Lower lobe of right lung (tissue), 2 donors: Measurements from ENCODE around the gene SHCBP1L. TPM values are rescaled to one million over a fixed set of nuclear protein-coding genes. Genes with fewer than 3 reads are reported as not detected.

Experiments used
- ATAC-seq, 2 donors: fragments of 200-7000 bp; cut with Tn5 transposase; one replicate each; pipeline ENCODE4 v1.9.1; 2020 to 2022; ENCODE audit warnings: mild to moderate bottlenecking in 2 of 2, moderate library complexity in 2 of 2
- DNase-seq: peaks from one replicate; pipeline ENCODE4 v3.0.0-alpha.2; 2020
- H3K27ac ChIP-seq: fragments of 200-600 bp; one replicate; pipeline ENCODE4 v1.8.0; 2022
- H3K27me3 ChIP-seq: fragments of 200-600 bp; one replicate; pipeline ENCODE4 v1.8.0; 2022; ENCODE audit warnings: low read depth
- H3K36me3 ChIP-seq: fragments of 200-600 bp; one replicate; pipeline ENCODE4 v1.8.0; 2022; ENCODE audit warnings: mild to moderate bottlenecking
- H3K4me1 ChIP-seq: fragments of 200-600 bp; one replicate; pipeline ENCODE4 v1.8.0; 2022
- H3K4me3 ChIP-seq: fragments of 200-600 bp; one replicate; pipeline ENCODE4 v1.8.0; 2022; ENCODE audit warnings: mild to moderate bottlenecking
- H3K9me3 ChIP-seq: fragments of 200-600 bp; one replicate; pipeline ENCODE4 v1.8.0; 2022
- intact Hi-C: fragments of 100-400 bp; cut with DNase I; formaldehyde crosslinking; loops from one replicate; pipeline ENCODE4 v1.11.0; 2022
- total RNA-seq: library from RNA; stranded (reverse); fragmentation: NEBNext Ultra II Directional; extraction: Animal tissue kit (Norgen Biotek cat#: 25700); gene quantifications from one replicate; pipeline ENCODE4 v1.2.1, GENCODE V29; 2021
- TF ChIP-seq, protein P1 (sequence below): fragments of 200-600 bp; IDR thresholded peaks from one replicate; pipeline ENCODE4 v1.8.0; 2022; ENCODE audit warnings: antibody characterized with exemption, mild to moderate bottlenecking
- donor health status: DM: no; HTN: yes; CAD: no; lungs with severe emphysema.

SHCBP1L gene
- total RNA-seq, 1 donor from 2014 or later, result not detected

DNA sequence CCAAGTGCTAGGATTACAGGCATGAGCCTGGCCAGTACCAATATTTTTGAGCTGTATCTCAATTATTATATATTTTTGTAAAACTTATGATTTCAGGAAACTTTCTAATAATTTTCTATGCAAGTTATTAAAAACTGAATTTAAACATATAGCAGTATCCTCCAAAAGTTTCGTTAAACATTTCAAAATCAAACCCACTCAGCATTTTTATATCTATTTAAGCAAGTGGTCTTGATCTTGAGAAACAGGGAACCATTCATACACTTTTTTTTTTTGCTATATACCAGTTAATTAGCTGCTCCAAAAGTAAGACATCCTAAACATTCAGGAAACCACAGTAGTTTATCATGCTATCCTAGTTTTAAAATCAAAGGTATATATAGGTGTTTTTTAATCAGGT is 22.0 kb downstream of the SHCBP1L start:
- intact Hi-C loops, result no loop called here
- no peaks in the 10 kb centered on the region for H3K36me3 ChIP-seq
- peaks cover 10% of the 10 kb centered on the region for H3K9me3 ChIP-seq
- H3K27ac ChIP-seq, result no peak overlapping the region
- no peak for DNase-seq
- H3K4me3 ChIP-seq, result no peak overlapping the region
- TF ChIP-seq, protein P1, sequence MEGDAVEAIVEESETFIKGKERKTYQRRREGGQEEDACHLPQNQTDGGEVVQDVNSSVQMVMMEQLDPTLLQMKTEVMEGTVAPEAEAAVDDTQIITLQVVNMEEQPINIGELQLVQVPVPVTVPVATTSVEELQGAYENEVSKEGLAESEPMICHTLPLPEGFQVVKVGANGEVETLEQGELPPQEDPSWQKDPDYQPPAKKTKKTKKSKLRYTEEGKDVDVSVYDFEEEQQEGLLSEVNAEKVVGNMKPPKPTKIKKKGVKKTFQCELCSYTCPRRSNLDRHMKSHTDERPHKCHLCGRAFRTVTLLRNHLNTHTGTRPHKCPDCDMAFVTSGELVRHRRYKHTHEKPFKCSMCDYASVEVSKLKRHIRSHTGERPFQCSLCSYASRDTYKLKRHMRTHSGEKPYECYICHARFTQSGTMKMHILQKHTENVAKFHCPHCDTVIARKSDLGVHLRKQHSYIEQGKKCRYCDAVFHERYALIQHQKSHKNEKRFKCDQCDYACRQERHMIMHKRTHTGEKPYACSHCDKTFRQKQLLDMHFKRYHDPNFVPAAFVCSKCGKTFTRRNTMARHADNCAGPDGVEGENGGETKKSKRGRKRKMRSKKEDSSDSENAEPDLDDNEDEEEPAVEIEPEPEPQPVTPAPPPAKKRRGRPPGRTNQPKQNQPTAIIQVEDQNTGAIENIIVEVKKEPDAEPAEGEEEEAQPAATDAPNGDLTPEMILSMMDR, result no peak
- ATAC-seq, result no peak
- no peaks in the 10 kb centered on the region for H3K4me1 ChIP-seq
- H3K27me3 ChIP-seq, result no peaks in the 10 kb centered on the region

DNA sequence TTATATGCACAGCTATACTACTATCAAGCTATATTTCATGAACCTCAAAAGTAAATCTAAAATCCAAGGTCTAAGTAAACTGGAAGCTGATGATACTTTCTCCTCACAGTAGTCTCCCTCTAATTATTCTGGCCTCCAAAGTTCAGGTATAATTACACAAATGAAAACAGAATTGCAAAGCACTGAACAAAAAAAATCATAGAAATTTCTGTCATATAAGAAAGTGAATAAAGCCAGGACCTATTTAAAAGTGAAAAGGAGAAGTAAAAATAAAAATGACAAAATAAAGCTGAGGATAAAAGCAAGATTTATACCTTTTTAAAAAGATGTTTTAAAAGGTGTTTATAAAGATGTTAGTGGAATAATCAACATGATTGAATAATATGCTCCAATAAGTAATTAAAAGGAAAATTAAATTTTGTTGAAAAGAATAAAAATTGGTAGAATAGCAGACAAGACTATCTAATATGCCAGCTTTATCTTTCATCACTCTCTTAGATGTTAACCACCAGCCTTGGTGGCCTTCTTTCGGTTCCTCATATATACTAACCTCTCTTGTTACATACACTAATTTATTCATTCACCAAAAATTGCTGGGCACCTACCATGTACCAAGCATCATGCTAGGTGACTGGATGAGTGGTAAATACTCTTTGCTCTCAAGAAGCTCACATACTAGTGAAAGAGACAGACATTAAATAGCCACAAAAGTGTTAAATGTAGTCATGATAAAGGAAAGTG is 25.1 kb downstream of the SHCBP1L start:
- Histone ChIP-seq H3K36me3 (no peaks in the 10 kb centered on the region), H3K27me3 (no peaks in the 10 kb centered on the region), H3K4me3 (no peak overlapping the region), H3K9me3 (no peaks in the 10 kb centered on the region), H3K4me1 (no peaks in the 10 kb centered on the region), H3K27ac (no peak overlapping the region)
- TF ChIP-seq, protein P1, result no peak
- intact Hi-C loops, result no loop called here
- DNase-seq (no peak), ATAC-seq (no peak)

DNA sequence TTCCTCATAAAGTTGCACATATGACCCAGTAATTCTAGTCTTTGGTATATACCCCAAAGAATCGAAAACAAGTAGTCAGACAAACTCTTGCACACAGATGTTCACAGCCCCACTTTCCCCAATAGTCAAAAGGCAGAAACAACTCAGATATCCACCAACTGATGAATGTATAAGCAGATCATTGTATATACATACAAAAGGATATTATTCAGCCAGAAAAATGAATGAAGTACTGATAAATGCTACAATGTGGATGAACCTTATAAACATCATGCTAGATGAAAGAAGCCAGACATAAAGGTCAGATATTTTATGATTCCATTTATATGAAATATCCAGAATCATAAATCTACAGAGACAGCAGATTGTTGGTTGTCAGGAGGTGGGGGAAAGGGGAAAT is 27.3 kb downstream of the SHCBP1L start:
- Histone ChIP-seq H3K4me1 (no peaks in the 10 kb centered on the region), H3K4me3 (no peak overlapping the region), H3K27me3 (no peaks in the 10 kb centered on the region), H3K27ac (no peak overlapping the region), H3K36me3 (no peaks in the 10 kb centered on the region), H3K9me3 (no peaks in the 10 kb centered on the region)
- intact Hi-C loops, result no loop called here
- TF ChIP-seq, protein P1, result no peak
- DNase-seq, result no peak
- no peak for ATAC-seq

DNA sequence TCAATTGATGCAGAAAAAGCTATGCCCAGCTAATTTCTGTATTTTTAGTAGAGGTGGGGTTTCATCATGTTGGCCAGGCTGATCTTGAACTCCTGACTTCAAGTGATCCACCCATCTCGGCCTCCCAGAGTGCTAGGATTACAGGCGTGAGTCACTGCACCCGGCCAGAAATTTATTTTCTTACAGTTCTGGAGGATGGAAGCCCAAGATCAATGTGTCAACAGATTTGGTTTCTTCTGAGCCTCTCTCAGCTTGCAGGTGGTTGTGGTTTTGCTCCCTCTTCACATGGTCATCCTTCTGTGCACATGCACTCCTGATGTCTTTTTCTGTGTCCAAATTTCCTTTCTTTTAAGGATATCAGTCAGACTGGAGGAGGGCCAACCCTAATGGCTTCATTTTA is 35.6 kb downstream of the SHCBP1L start:
- DNase-seq (no peak), ATAC-seq (no peak)
- H3K9me3 ChIP-seq, result no peaks in the 10 kb centered on the region
- intact Hi-C loops, result no loop called here
- no peaks in the 10 kb centered on the region for H3K27me3 ChIP-seq
- no peak overlapping the region for H3K27ac ChIP-seq
- H3K36me3 ChIP-seq, result no peaks in the 10 kb centered on the region
- no peaks in the 10 kb centered on the region for H3K4me1 ChIP-seq
- TF ChIP-seq, protein P1, result no peak
- H3K4me3 ChIP-seq, result no peak overlapping the region

DNA sequence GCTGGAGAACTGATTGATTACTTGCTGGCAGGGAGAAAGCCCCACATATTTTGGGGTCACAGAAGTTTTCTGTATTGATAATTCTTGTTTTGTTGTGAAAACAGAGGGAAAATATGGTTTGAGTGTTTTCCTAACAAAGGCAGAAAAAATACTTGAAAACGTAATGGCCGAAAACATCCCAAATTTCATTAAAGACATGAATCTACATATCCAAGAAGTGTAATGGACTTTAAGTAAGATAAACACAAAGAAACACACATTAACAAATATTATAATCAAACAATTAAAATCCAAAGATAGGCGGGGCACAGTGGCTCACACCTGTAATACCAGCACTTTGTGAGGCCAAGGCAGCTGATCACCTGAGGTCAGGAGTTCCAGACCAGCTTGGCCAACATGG is 39.6 kb downstream of the SHCBP1L start:
- Histone ChIP-seq H3K4me3 (no peak overlapping the region), H3K27ac (no peak overlapping the region), H3K36me3 (no peaks in the 10 kb centered on the region), H3K9me3 (no peaks in the 10 kb centered on the region), H3K27me3 (no peaks in the 10 kb centered on the region), H3K4me1 (no peaks in the 10 kb centered on the region)
- DNase-seq (no peak), ATAC-seq (no peak)
- TF ChIP-seq, protein P1, result no peak
- intact Hi-C loops, result no loop called here
